B cell (primary cell): ENCODE data around the gene CLEC4G. TPM values are rescaled to one million over a fixed set of nuclear protein-coding genes. Genes with fewer than 3 reads are reported as not detected.

ENCODE experiments used
- ATAC-seq: fragments of 200-7000 bp; cut with Tn5 transposase; one replicate; pipeline ENCODE4 v1.10.0; 2021; ENCODE audit warnings: low read depth, mild to moderate bottlenecking, moderate number of reproducible peaks, moderate library complexity
- CTCF ChIA-PET: fragments of 350-600 bp; sonication (Branson Sonifier 250); formaldehyde crosslinking; loops from one replicate; lab custom pipeline; 2021; ENCODE audit warnings: antibody characterized with exemption, inconsistent platforms; lab: Charles Lee
- POLR2A ChIA-PET: fragments of 350-600 bp; sonication (Branson Sonifier 250); formaldehyde crosslinking; loops from one replicate; lab custom pipeline; 2021; ENCODE audit warnings: antibody characterized with exemption; lab: Charles Lee
- DNase-seq: peaks from one replicate; pipeline ENCODE4 v3.0.0; 2013
- H2AFZ ChIP-seq: 2 replicates; pipeline ENCODE4 v1.6.1; 2012; ENCODE audit warnings: mild to moderate bottlenecking, low read depth, low read length; ENCODE audit not compliant: insufficient read depth, poor library complexity, severe bottlenecking
- H3K27ac ChIP-seq, 2 donors: 1 replicate in 1 of 2; 2 replicates in 1 of 2; pipeline ENCODE4 v1.5.1; 2012 to 2013; ENCODE audit warnings: low read length in 2 of 2, mild to moderate bottlenecking in 2 of 2, moderate library complexity in 1 of 2
- H3K27me3 ChIP-seq, 4 experiments: fragments of 200-600 bp in 1 of 4; sonication (generic) in 1 of 4; replicated peaks in 1 of 4; 1 replicate in 2 of 4; 2 replicates in 2 of 4; pipeline versions ENCODE4 v1.6.1 to v1.7.0; 2013 to 2016; ENCODE audit warnings: low read length in 3 of 4, mild to moderate bottlenecking in 2 of 4, mixed read lengths in 1 of 4, moderate library complexity in 1 of 4; ENCODE audit not compliant: insufficient read depth in 4 of 4, control insufficient read depth in 3 of 4; ENCODE audit errors: control extremely low read depth in 1 of 4
- H3K36me3 ChIP-seq, 2 experiments: replicated peaks in 1 of 2; 1 replicate in 1 of 2; 2 replicates in 1 of 2; pipeline versions ENCODE4 v1.6.1 to v1.7.1; 2013; ENCODE audit warnings: low read length in 1 of 2; ENCODE audit not compliant: insufficient read depth in 2 of 2, control insufficient read depth in 1 of 2; ENCODE audit errors: control extremely low read depth in 1 of 2, extremely low read depth in 1 of 2
- H3K4me1 ChIP-seq, 2 donors: fragments of 200-600 bp in 1 of 2; sonication (generic) in 1 of 2; 1 replicate in 1 of 2; 2 replicates in 1 of 2; pipeline versions ENCODE4 v1.5.1 to v1.6.1; 2013 to 2017; ENCODE audit warnings: low read length in 2 of 2; ENCODE audit not compliant: control insufficient read depth in 2 of 2, insufficient read depth in 2 of 2
- H3K4me2 ChIP-seq: replicated peaks from 2 replicates; pipeline ENCODE3; 2012; ENCODE audit warnings: mild to moderate bottlenecking, low read depth, low read length; ENCODE audit not compliant: poor library complexity, severe bottlenecking
- H3K4me3 ChIP-seq, 5 experiments: fragments of 200-600 bp in 1 of 5; sonication (generic) in 1 of 5; 1 replicate in 3 of 5; 2 replicates in 2 of 5; pipeline versions ENCODE4 v1.5.1 to v1.7.0; 2011 to 2016; ENCODE audit warnings: low read length in 4 of 5, mild to moderate bottlenecking in 4 of 5, low read depth in 2 of 5, control low read depth in 1 of 5, moderate library complexity in 1 of 5; ENCODE audit not compliant: insufficient read depth in 1 of 5; ENCODE audit errors: control extremely low read depth in 1 of 5, extremely low read depth in 1 of 5
- H3K79me2 ChIP-seq: fragments of 200-600 bp; sonication (generic); one replicate; pipeline ENCODE4 v1.6.0; 2016; ENCODE audit warnings: low read length; ENCODE audit not compliant: control insufficient read depth, insufficient read depth
- H3K9ac ChIP-seq: fragments of 200-600 bp; sonication (generic); 2 replicates; pipeline ENCODE4 v1.6.1; 2017; ENCODE audit warnings: mild to moderate bottlenecking, low read length, moderate library complexity
- H3K9me3 ChIP-seq, 3 donors: one replicate each; pipeline versions ENCODE4 v1.6.1 to v1.7.1; 2013; ENCODE audit warnings: low read length in 2 of 3; ENCODE audit not compliant: control insufficient read depth in 2 of 3, insufficient read depth in 1 of 3; ENCODE audit errors: control extremely low read depth in 1 of 3
- H4K20me1 ChIP-seq: 2 replicates; pipeline ENCODE4 v1.6.0; 2012; ENCODE audit warnings: mild to moderate bottlenecking, low read length; ENCODE audit not compliant: insufficient read depth, control insufficient read depth, poor library complexity, severe bottlenecking
- H3K27ac Mint-ChIP-seq: one replicate; pipeline ENCODE4 v1.8.0; 2021; ENCODE audit warnings: mixed read lengths
- H3K27me3 Mint-ChIP-seq: one replicate; pipeline ENCODE4 v1.8.0; 2021; ENCODE audit warnings: mixed read lengths
- H3K4me1 Mint-ChIP-seq: one replicate; pipeline ENCODE4 v1.8.0; 2021; ENCODE audit warnings: mixed read lengths
- H3K4me3 Mint-ChIP-seq: one replicate; pipeline ENCODE4 v1.8.0; 2021; ENCODE audit warnings: mixed read lengths
- H3K9me3 Mint-ChIP-seq: one replicate; pipeline ENCODE4 v1.8.0; 2022; ENCODE audit warnings: mixed read lengths; ENCODE audit not compliant: insufficient read depth
- CTCF ChIP-seq: fragments of 200-600 bp; IDR thresholded peaks from one replicate; pipeline ENCODE4 v1.8.0; 2022; ENCODE audit warnings: antibody characterized with exemption, mild to moderate bottlenecking
- EZH2 ChIP-seq: IDR thresholded peaks from 2 replicates; pipeline ENCODE4 v1.6.1; 2012; ENCODE audit warnings: borderline replicate concordance, low read depth, mild to moderate bottlenecking, moderate library complexity, low read length; ENCODE audit not compliant: insufficient read depth, poor library complexity, severe bottlenecking
- WGBS: methylation state at CpG from one replicate; pipeline ENCODE4 v1.1.5; 2013; ENCODE audit warnings: missing lambda C conversion rate; ENCODE audit not compliant: insufficient coverage; 5-methylcytosine and 5-hydroxymethylcytosine counted together
- intact Hi-C: fragments of 100-400 bp; cut with micrococcal nuclease; formaldehyde crosslinking; loops from one replicate; pipeline ENCODE4 v1.10.0; 2022
- polyA plus RNA-seq: library from polyadenylated mRNA; depleted of rRNA; stranded (reverse); fragments of >200 nt; gene quantifications from 2 replicates; pipeline ENCODE4 v1.2.3, GENCODE V29; 2012
- total RNA-seq, 2 donors: library from RNA; stranded (reverse); fragments of 120-200 nt in 1 of 2; gene quantifications; 1 replicate in 1 of 2; 2 replicates in 1 of 2; pipeline versions ENCODE4 v1.2.3 to v1.2.4, GENCODE V29; 2013 to 2022

The CLEC4G gene
- total and polyA plus RNA-seq, 2 donors (not counting 1 experiment from before 2014, with no cell fraction given) = 1.3 TPM; not detected in 1

DNA sequence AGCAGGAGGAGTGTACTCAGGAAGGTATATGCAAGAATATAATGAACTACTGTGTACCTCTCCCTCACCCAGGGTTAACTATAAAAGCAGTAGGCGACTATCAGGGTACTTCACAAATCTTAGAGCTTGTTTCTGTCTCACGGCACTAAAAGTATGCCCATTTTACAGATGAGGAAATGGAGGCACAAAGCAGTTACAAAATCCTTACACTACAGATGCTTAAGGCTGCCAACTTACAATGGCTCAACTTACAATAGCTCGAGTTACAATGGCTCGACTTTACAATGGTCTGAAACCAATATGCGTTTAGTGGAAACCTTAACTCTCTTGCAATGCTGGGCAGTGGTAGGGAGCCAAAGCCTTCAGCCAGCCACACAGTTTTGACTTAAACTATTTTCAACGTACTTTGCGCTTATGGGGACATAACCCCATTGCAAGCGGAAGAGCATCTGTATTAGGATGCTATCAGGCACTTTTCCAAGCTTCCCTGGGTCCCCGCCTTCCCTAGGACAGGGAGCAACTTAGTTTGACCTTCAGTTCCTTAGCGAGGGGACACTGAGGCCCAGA lies 34.1 kb downstream of the CLEC4G start:
- H3K4me1 ChIP-seq = peaks cover 87 to 96% of the 10 kb centered on the region in 2 donors
- intact Hi-C loops = loop anchor here (5.0 kb wide), 1 partner anchor 99 kb away; no protein-coding TSS in a partner anchor
- H3K79me2 ChIP-seq = peaks cover 93% of the 10 kb centered on the region
- ATAC-seq (no peak), DNase-seq (no peak)
- Mint-ChIP-seq H3K9me3 (no peaks in the 10 kb centered on the region), H3K27me3 (no peaks in the 10 kb centered on the region), H3K4me3 (peak overlapping the region; percentile 2), H3K27ac (peak overlapping the region; percentile 84), H3K4me1 (peaks cover 71% of the 10 kb centered on the region)
- H3K36me3 ChIP-seq = peaks cover 0 to 48% of the 10 kb centered on the region in 2 experiments
- ChIA-PET POLR2A (interaction anchor here (1.0 to 1.2 kb wide), 2 partner anchors 13 to 17 kb away, joined by 3 to 4 read pairs; partner anchors contain the start of gene TRAPPC5), CTCF (interaction anchor here (1.0 to 8.3 kb wide), 4 partner anchors 14 to 103 kb away, joined by 3 to 58 read pairs (median 30); partner anchors contain the start of gene TRAPPC5)
- WGBS = 98% methylated on average over 9 of the region's 10 CpGs
- peak overlapping the region; percentile 68 for H3K4me2 ChIP-seq
- peaks cover 0 to 6% (median 0%) of the 10 kb centered on the region in 3 donors for H3K9me3 ChIP-seq
- no peak overlapping the region for H3K4me3 ChIP-seq
- TF ChIP-seq CTCF (no peak), EZH2 (no peak)
- no peaks in the 10 kb centered on the region for H3K27me3 ChIP-seq
- peaks cover 10% of the 10 kb centered on the region for H4K20me1 ChIP-seq
- H3K27ac ChIP-seq = peak overlapping the region in 1 of 2 donors; percentile 60
- no peak overlapping the region for H2AFZ ChIP-seq
- no peak overlapping the region for H3K9ac ChIP-seq

- H3K27ac ChIP-seq = peak overlapping the region; percentile 66 to 68
- H3K27me3 Mint-ChIP-seq = no peaks in the 10 kb centered on the region
- peak; percentile 82 for DNase-seq
- H3K4me3 Mint-ChIP-seq = peak overlapping the region; percentile 71
- intact Hi-C loops = loop anchor here (1.0 kb wide), 2 partner anchors 8 to 13 kb away; partner anchors contain the start of gene FCER2
- peak; percentile 78 for ATAC-seq
- H3K9me3 ChIP-seq = no peaks in the 10 kb centered on the region
- H3K4me2 ChIP-seq = peak overlapping the region; percentile 66
- 18% methylated on average over 3 of the region's 4 CpGs for WGBS
- CTCF ChIA-PET = interaction anchor here (0.5 to 3.8 kb wide), 5 partner anchors 10 to 559 kb away, joined by 3 to 14 read pairs (median 4); partner anchors contain the start of gene TRAPPC5
- TF ChIP-seq EZH2 = no peak
- TF ChIP-seq CTCF = no peak
- H3K9me3 Mint-ChIP-seq = no peaks in the 10 kb centered on the region
- POLR2A ChIA-PET = interaction anchor here (0.7 to 3.0 kb wide), 3 partner anchors 11 to 595 kb away, joined by 3 to 9 read pairs (median 4); no protein-coding TSS in a partner anchor
- peak overlapping the region; percentile 6 for H3K9ac ChIP-seq
- H4K20me1 ChIP-seq = peaks cover 37% of the 10 kb centered on the region
- peaks cover 86 to 88% of the 10 kb centered on the region in 2 donors for H3K4me1 ChIP-seq
- H3K4me1 Mint-ChIP-seq = peaks cover 51% of the 10 kb centered on the region
- H3K27ac Mint-ChIP-seq = peak overlapping the region; percentile 93
- no peak overlapping the region for H2AFZ ChIP-seq
- H3K27me3 ChIP-seq = no peaks in the 10 kb centered on the region
- peaks cover 0 to 71% of the 10 kb centered on the region in 2 experiments for H3K36me3 ChIP-seq
- H3K4me3 ChIP-seq = peak overlapping the region in 2 of 5 experiments; percentile 21 to 47
- H3K79me2 ChIP-seq = peaks cover 89% of the 10 kb centered on the region
Measured at GRCh38 chr19:7694499-7694898, 37.4 kb downstream of the CLEC4G start.
